ENCODE measurements around the gene ARL11.
A peak's percentile ranks its signal among the peaks of the same experiment; 100 is the strongest.

The ARL11 gene

DNA sequence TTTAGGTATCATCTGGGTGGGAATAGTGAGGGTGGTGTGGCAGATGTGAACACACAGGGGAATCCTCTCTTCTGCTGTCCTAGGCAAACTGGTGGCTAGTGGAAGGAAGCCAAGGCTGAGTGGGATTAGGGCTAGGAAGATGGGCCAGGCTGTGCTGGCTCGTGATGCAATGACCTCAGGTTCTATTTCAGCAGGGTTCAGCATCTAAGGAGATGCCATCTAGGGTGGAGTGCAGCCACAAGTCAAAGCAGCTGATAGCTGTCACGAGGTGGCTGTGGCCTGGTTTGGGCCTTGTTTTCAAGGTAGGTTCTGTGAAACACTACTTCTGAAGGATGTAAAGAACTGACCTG is 21.6 kb downstream of the ARL11 start:
- no peak for DNase-seq

DNA sequence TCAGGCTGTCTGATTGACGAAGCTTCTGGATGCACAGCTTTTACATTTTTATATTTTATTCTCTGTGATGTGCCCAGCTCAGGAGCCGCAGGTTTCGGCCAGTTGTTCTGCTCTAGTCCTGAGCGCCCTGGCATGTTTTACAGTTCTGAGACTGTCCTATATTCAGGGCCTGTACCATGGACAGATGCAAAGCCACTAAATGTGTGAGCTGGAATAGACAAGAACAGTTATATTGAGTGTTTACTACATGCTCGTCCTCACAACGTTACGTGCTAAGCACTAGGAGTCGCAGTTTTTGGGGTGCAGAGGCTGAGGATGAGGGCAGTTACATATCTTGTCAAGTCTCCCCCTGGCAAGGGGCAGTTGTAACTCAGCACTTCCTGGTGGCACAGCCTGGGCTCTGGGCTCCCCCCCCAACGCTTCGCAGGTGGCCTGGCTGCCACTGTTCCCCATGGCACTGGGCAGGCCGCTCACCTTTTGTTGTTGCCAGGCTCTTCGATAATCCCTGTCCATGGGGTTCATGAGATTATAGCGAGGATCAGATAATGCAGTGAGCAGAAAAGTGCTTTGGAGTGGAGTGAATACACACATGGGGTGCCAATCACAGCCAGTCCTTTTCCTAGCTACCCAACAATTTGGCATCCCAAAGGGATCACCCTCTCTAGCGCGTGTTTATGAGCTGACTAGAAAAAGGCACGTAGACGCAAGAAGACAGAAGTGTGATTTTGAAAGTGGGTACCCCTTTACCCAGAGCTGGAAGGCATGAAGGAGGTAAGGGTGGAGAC is 23.5 kb downstream of the ARL11 start:
- no peak for DNase-seq

DNA sequence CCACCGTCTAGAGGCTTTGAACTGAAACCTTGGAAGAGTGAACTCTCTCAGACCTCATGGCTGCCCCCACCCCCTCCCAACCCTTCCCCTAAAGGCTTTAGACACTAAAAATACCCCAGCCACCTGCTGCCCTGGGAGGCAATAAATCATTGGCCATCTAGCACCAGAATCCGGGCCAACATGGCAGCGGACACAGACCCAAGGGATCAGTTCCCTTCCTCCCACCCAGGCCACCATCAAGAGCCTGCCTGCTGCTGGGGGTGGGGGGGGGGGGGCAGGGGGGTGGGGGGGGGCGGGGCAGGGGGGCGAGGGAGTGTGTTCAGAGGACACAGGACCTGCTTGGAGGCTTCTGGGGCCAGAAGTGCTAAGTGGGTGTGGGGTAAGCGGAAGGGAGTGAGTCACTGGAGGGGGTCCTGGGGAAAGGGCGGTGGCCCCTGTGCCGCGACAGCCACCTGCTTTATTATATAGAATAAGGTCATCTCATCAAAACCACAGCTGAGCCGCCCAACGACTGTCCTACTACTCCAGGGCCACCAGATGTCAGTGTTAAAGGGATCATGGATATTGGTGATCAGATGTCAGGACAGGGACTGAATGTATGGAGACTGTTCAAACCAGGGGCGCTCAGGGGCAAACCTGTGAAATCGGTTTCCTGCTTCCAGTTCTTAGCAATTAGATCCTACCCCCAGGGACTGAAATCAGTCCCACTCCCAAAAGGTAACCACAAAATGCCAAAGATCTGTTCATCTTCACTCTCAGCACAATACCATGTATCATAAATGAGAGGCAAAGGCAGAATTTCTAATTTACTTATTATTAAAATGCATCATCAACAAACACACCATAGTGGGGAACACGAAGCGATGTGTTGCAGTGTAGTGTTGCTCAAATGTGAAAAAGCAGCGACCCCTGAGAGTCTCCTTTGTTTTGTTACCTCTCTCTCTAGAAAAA is 24.3 kb downstream of the ARL11 start:
- peak; percentile 36 to 77 (median 62) for DNase-seq

DNA sequence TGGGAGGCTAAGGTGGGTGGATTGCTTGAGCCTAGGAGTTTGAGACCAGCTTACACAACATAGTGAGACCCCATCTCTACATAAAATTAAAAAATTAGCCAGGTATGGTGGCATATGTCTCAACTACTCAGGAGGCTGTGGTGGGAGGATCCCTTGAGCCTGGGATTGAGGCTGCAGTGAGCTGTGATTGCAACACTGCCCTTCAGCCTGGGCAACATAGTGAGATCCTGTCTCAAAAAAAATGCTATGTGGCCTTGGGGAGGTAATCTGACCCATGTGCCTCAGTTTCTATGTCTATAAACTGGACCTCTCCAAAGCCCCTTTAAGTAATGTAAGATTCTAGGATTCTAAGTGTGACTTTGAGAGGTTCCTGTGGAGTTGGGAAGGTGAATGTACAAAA is 25.2 kb downstream of the ARL11 start:
- DNase-seq: no peak

DNA sequence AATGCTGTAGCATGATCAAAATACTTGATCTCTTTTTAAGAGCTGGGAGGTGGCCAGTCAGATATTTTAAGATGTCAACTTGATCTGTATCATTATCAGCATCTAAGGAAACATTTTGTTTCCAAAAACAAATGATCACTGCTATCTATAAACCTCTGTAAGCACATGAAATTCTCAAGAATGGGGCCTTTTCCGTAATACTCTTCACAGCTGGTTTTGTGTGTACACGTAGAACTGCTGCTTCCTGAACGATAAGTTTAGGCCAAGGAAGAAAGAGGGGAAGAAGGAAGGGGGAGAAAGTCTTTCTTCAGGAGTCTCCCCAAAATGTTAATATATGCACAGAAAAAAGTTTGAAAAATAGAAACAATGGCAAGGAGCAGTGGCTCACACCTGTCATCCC is 25.7 kb downstream of the ARL11 start:
- DNase-seq: no peak

DNA sequence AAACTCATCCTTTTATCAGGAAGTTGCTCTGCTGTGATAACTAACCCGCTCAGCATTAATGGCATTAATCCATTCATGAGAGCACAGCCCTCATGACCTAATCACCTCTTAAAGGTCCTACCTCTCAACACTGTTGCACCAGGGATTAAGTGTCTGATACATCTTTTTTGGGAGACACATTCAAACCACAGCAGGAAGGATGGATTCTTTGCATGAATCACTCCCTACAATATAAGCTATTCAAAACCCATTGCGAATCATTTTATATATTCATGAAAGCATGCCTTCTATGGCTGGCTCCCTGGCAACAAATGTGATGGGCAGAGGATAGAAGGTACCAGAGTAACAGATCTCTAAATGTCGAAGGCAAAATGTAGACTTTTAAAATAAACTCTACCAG is 27.6 kb downstream of the ARL11 start:
- no peak for DNase-seq

DNA sequence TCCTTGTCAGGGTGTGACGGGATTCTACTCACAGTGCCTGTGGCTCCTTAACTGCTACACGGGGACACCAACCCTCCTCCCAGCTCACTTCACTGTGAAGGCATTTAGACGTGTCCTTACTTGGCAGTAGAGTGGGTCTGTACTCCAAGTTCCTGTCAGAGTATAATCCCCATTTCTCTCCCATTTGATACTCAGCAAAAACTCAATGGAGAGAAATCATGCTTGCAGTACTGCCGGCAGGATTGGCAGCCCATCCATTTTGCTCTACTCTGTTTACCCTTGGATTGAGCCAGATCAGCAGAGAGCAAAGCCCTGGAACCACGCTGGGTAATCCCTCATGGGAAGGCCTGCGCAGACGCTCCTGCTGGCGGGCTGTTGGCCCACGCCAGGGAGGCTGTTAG is 28.9 kb downstream of the ARL11 start:
- DNase-seq: no peak

DNA sequence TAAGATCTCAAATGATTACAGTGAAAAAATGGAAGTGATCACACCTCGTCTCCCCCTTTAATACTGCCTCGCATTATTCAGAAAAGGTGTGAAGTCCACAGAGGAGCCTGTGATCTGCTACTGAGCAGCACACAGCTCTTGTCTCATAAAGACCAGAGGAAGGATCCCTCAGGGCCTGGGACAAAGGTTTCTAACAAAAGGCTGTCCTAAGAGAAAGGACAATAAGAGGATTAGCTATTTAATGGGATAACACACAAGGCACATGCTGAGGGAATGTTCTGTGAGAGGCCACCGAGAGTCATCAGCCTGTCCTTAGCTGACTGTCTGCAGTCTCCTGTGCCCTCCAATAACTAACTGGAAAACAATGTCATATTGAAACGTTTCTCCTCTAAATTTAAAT is 36.3 kb downstream of the ARL11 start:
- no peak for DNase-seq

- no peak for DNase-seq
These were observed 39.5 kb downstream of the ARL11 start for GRCh38 chr13:49667773-49668172.

- peak; percentile 60 to 92 (median 71) for DNase-seq
These were observed 41.5 kb downstream of the ARL11 start for GRCh38 chr13:49669735-49670309.

DNA sequence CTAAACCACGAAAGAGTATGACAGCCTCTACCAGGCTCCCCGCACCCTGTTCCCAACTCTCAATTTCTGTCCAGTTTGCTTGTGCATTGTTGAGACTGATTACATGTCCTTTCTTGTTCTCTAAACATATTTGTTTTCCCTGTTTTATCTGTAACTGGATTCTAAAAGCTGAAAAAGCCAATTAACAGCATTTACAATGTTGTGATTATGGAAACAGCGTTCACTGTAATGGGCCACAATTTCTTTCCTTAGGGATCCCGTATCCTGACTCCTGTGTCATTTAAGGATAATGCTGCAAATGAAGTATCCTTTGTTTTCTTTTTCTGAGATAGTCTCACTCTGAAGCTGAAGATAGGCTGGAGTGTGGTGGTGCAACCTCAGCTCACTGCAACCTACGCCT is 42.5 kb downstream of the ARL11 start:
- DNase-seq: no peak

GRCh38 chr13:49676581-49677298 is 48.4 kb downstream of the ARL11 start:
- DNase-seq: no peak

DNA sequence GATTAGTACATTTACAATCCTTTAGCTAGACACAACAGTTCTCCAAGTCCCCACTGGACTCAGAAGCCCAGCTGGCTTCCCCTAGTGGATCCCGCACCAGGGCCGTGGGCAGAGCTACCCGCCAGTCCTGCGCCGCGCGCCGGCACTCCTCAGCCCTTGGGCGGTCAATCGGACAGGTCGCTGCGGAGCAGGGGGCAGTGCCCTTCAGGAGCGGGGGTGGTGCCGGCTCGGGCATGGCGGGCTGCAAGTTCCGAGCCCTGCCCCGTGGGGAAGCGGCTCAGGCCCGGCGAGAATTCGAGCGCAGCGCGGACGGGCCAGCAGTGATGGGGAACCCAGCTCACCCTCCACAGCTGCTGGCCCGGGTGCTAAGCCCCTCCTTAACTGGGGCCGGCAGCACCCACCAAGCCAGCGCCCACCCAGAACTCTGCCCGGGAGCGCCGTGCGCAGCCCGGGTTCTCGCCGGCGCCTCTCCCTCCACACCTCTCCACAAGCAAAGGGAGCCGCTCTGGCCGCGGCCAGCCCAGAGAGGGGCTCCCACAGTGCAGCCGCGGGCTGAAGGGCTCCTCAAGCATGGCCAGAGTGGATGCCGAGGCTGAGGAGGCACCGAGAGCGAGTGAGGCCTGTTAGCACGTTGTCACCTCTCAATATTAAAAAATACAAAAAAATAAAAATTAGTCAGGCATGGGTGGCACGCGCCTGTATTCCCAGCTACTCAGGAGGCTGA is 50.0 kb downstream of the ARL11 start:
- DNase-seq: no peak

DNA sequence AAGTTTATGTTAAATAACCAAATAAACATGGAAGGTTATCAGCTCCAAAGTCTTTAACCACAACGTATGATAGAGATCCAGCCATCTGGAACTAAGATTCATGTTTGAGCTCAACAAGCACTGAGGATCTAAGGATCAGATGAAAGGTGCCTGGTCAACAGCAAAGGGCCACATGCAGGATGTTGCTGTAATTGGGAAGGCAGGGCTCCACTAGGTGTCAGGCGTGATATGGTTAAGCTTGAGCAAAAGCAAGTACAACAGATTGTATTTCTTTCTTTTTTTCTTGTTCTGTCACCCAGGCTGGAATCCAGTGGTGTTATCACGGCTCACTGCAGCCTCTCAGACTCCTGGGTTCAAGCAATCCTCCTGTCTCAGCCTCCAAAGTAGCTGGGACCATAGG is 50.9 kb downstream of the ARL11 start:
- DNase-seq: no peak

DNA sequence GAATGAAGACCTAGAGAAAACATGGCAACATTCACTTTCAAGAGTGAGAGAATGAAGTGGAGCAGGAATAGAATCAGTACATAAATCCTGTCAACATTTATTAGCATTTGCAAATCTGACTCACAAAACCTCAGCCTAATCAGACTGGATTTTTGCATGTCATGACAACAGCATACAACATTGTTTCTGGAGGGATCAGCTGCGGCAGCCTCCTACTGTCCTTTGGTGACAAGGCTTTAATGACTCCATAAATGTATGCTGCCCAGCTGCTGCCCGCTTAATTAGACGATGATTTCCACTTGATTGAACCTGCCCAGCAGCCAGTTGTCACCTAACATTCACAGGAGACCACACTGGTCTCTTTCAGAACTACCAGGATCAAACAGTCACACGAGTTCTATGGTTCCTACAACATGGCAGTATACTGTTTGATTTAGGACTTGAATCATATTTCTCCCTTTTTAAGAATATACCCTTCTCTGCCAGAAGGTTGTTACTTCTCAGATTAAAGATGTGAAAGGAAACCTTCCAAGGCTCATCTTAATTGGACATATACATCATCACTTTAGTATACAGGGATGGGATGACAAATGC is 53.6 kb downstream of the ARL11 start:
- peak in 2 of 3 experiments; percentile 83 to 98 for DNase-seq

Data from NCI-H1417 (cell line).